H1 (cell line): Measurements from ENCODE around the gene MAPK8IP1. TPM values are rescaled to one million over a fixed set of nuclear protein-coding genes. Genes with fewer than 3 reads are reported as not detected.

Experiments used
- CTCF ChIA-PET: fragments of 300-600 bp; sonication (Branson Sonifier 250); formaldehyde crosslinking; loops from one replicate; lab custom pipeline; 2021; ENCODE audit not compliant: partially characterized antibody; lab: Charles Lee
- POLR2A ChIA-PET: fragments of 300-600 bp; sonication (Branson Sonifier 250); formaldehyde crosslinking; loops from one replicate; lab custom pipeline; 2021; ENCODE audit warnings: inconsistent platforms; ENCODE audit not compliant: partially characterized antibody; lab: Charles Lee
- DNase-seq, 2 experiments: peaks; one replicate each; pipeline versions ENCODE4 v3.0.0 to v3.0.0-alpha.2; 2010 to 2022; ENCODE audit warnings: low spot score in 2 of 2, low read depth in 1 of 2, mixed read lengths in 1 of 2
- FAIRE-seq: peaks from 2 replicates; lab custom pipeline; 2011; peaks lifted over from hg19 to GRCh38; lab: Jason Lieb, UNC
- H2AFZ ChIP-seq: 2 replicates; pipeline ENCODE4 v1.8.1; 2012; ENCODE audit warnings: low read length, inconsistent platforms
- H2AK5ac ChIP-seq: 2 replicates; pipeline ENCODE4 v1.6.1; 2013; ENCODE audit warnings: low read depth, low read length
- H2BK120ac ChIP-seq: replicated peaks from 2 replicates; pipeline ENCODE3; 2013; ENCODE audit warnings: low read depth, low read length, inconsistent platforms
- H2BK12ac ChIP-seq: 2 replicates; pipeline ENCODE4 v1.6.1; 2013; ENCODE audit warnings: low read depth, low read length
- H2BK15ac ChIP-seq: 2 replicates; pipeline ENCODE4 v1.6.1; 2013; ENCODE audit warnings: low read length
- H2BK20ac ChIP-seq: 2 replicates; pipeline ENCODE4 v1.6.1; 2013; ENCODE audit warnings: low read length
- H2BK5ac ChIP-seq: 2 replicates; pipeline ENCODE4 v1.6.1; 2013; ENCODE audit warnings: low read depth, low read length
- H3K14ac ChIP-seq: 2 replicates; pipeline ENCODE4 v1.6.1; 2013; ENCODE audit warnings: inconsistent platforms; ENCODE audit not compliant: insufficient read length
- H3K18ac ChIP-seq: 2 replicates; pipeline ENCODE4 v1.6.1; 2013; ENCODE audit warnings: low read length; ENCODE audit errors: extremely low read depth
- H3K23ac ChIP-seq: 2 replicates; pipeline ENCODE4 v1.6.1; 2013; ENCODE audit warnings: inconsistent platforms; ENCODE audit not compliant: insufficient read length
- H3K23me2 ChIP-seq: 2 replicates; pipeline ENCODE4 v1.6.1; 2013; ENCODE audit warnings: low read depth, low read length
- H3K27ac ChIP-seq: 2 replicates; pipeline ENCODE4 v1.6.1; 2011; ENCODE audit warnings: low read depth, low read length, inconsistent platforms
- H3K27me3 ChIP-seq, 4 experiments: replicated peaks in 1 of 4; 1 replicate in 1 of 4; 2 replicates in 3 of 4; pipeline versions ENCODE4 v1.6.1 to v1.8.1; 2011 to 2013; ENCODE audit warnings: low read length in 3 of 4, mild to moderate bottlenecking in 3 of 4, inconsistent platforms in 2 of 4, mixed read lengths in 2 of 4, moderate library complexity in 1 of 4; ENCODE audit not compliant: control insufficient read depth in 3 of 4, insufficient read depth in 3 of 4; ENCODE audit errors: extremely low read depth in 1 of 4
- H3K36me3 ChIP-seq, 4 experiments: 2 replicates each; pipeline versions ENCODE4 v1.6.1 to v1.8.1; 2011 to 2013; ENCODE audit warnings: mild to moderate bottlenecking in 4 of 4, low read length in 3 of 4, moderate library complexity in 2 of 4, control low read depth in 1 of 4, inconsistent platforms in 1 of 4; ENCODE audit not compliant: insufficient read depth in 4 of 4, control insufficient read depth in 2 of 4
- H3K4ac ChIP-seq: replicated peaks from 2 replicates; pipeline ENCODE3; 2013; ENCODE audit warnings: low read length, low read depth, mixed read lengths, inconsistent platforms; ENCODE audit not compliant: insufficient read length
- H3K4me1 ChIP-seq, 4 experiments: replicated peaks in 1 of 4; 1 replicate in 1 of 4; 2 replicates in 3 of 4; pipeline versions ENCODE4 v1.6.1 to v1.8.1; 2011 to 2013; ENCODE audit warnings: low read length in 3 of 4, inconsistent platforms in 2 of 4, mixed read lengths in 1 of 4; ENCODE audit not compliant: insufficient read depth in 4 of 4, control insufficient read depth in 3 of 4
- H3K4me2 ChIP-seq, 2 experiments: 2 replicates each; pipeline versions ENCODE4 v1.6.1 to v1.8.1; 2011 to 2013; ENCODE audit warnings: low read depth in 2 of 2, low read length in 2 of 2, control low read depth in 1 of 2, inconsistent platforms in 1 of 2, mild to moderate bottlenecking in 1 of 2; ENCODE audit not compliant: insufficient read depth in 1 of 2
- H3K4me3 ChIP-seq, 4 experiments: fragments of 200-600, 300-600 bp in 1 of 4; sonication (generic), shearing (Covaris generic), sonication (Bioruptor Twin) in 1 of 4; 2 replicates each; pipeline versions ENCODE4 v1.5.1 to v1.8.1; 2011 to 2016; ENCODE audit warnings: low read length in 4 of 4, low read depth in 3 of 4, control low read depth in 2 of 4, inconsistent platforms in 2 of 4, mild to moderate bottlenecking in 2 of 4, mixed read lengths in 1 of 4, moderate library complexity in 1 of 4; ENCODE audit not compliant: insufficient read depth in 2 of 4; ENCODE audit errors: extremely low read depth in 1 of 4
- H3K56ac ChIP-seq: replicated peaks from 2 replicates; pipeline ENCODE3; 2013; ENCODE audit warnings: low read depth, mild to moderate bottlenecking, mixed read lengths, low read length, inconsistent platforms; ENCODE audit not compliant: insufficient read length
- H3K79me1 ChIP-seq: 2 replicates; pipeline ENCODE4 v1.6.1; 2013; ENCODE audit warnings: low read depth, low read length, control low read depth
- H3K79me2 ChIP-seq, 2 experiments: 2 replicates each; pipeline versions ENCODE4 v1.6.1 to v1.8.1; 2012 to 2013; ENCODE audit warnings: low read length in 2 of 2, mild to moderate bottlenecking in 2 of 2, inconsistent platforms in 1 of 2; ENCODE audit not compliant: insufficient read depth in 2 of 2, control insufficient read depth in 1 of 2
- H3K9ac ChIP-seq, 4 experiments: replicated peaks in 1 of 4; 1 replicate in 1 of 4; 2 replicates in 3 of 4; pipeline versions ENCODE4 v1.6.1 to v1.8.1; 2011 to 2013; ENCODE audit warnings: low read depth in 3 of 4, low read length in 3 of 4, control low read depth in 2 of 4, mild to moderate bottlenecking in 2 of 4, moderate library complexity in 2 of 4, inconsistent platforms in 1 of 4; ENCODE audit errors: extremely low read depth in 1 of 4
- H3K9me3 ChIP-seq, 2 experiments: 2 replicates each; pipeline versions ENCODE4 v1.6.1 to v1.8.1; 2012 to 2013; ENCODE audit warnings: mild to moderate bottlenecking in 2 of 2, moderate library complexity in 2 of 2, control low read depth in 1 of 2, inconsistent platforms in 1 of 2, low read depth in 1 of 2, low read length in 1 of 2, mixed read lengths in 1 of 2; ENCODE audit not compliant: insufficient read depth in 2 of 2
- H4K20me1 ChIP-seq, 2 experiments: replicated peaks in 1 of 2; 2 replicates each; pipeline versions ENCODE3 to v1.8.1; 2011 to 2013; ENCODE audit warnings: inconsistent platforms in 2 of 2, low read length in 2 of 2, mild to moderate bottlenecking in 1 of 2; ENCODE audit not compliant: insufficient read depth in 2 of 2, control insufficient read depth in 1 of 2
- H4K5ac ChIP-seq: 2 replicates; pipeline ENCODE4 v1.6.1; 2013; ENCODE audit warnings: low read length, low read depth, mixed read lengths, inconsistent platforms; ENCODE audit not compliant: insufficient read length
- H4K8ac ChIP-seq: 2 replicates; pipeline ENCODE4 v1.8.0; 2013; ENCODE audit warnings: mild to moderate bottlenecking, moderate library complexity, low read length, inconsistent platforms; ENCODE audit not compliant: insufficient read depth; ENCODE audit errors: extremely low read depth
- H4K91ac ChIP-seq: replicated peaks from 2 replicates; pipeline ENCODE3; 2013; ENCODE audit warnings: low read length, mixed read lengths, inconsistent platforms; ENCODE audit not compliant: insufficient read length
- ATF3 ChIP-seq: IDR thresholded peaks from 2 replicates; pipeline ENCODE4 v1.6.1; 2011; ENCODE audit warnings: low read depth, mild to moderate bottlenecking, low read length; ENCODE audit not compliant: insufficient read depth
- E2F6 ChIP-seq: IDR thresholded peaks from 2 replicates; pipeline ENCODE4 v1.6.1; 2012; ENCODE audit warnings: inconsistent platforms
- EGR1 ChIP-seq: IDR thresholded peaks from 2 replicates; pipeline ENCODE4 v1.6.1; 2011; ENCODE audit warnings: low read depth, low read length, borderline replicate concordance
- GTF2F1 ChIP-seq: IDR thresholded peaks from 2 replicates; pipeline ENCODE4 v1.6.1; 2012; ENCODE audit warnings: low read depth, low read length, improper control_type of control experiment, borderline replicate concordance
- KDM1A ChIP-seq: fragments of 200-600, 300-600 bp; sonication (generic); IDR thresholded peaks from 2 replicates; pipeline ENCODE4 v1.7.1; 2016; ENCODE audit warnings: mild to moderate bottlenecking, low read length, borderline replicate concordance
- POLR2AphosphoS5 ChIP-seq: IDR thresholded peaks from 2 replicates; pipeline ENCODE4 v1.6.1; 2011; ENCODE audit warnings: low read depth, low read length
- RAD21 ChIP-seq, 2 experiments: IDR thresholded peaks in 1 of 2; conservative IDR thresholded peaks in 1 of 2; 2 replicates each; pipeline ENCODE4 v1.6.1; 2011; ENCODE audit warnings: low read depth in 2 of 2, low read length in 2 of 2, improper control_type of control experiment in 1 of 2, inconsistent platforms in 1 of 2, mild to moderate bottlenecking in 1 of 2, moderate library complexity in 1 of 2
- RFX5 ChIP-seq: IDR thresholded peaks from 2 replicates; pipeline ENCODE4 v1.6.1; 2011; ENCODE audit warnings: low read depth, low read length, improper control_type of control experiment, borderline replicate concordance
- whole genome bisulfite sequencing, 2 experiments: shearing (Covaris generic) in 1 of 2; methylation state at CpG; one replicate each; pipeline versions ENCODE4 v1.1.6 to v1.1.7; 2013 to 2015; ENCODE audit warnings: low lambda C conversion rate in 2 of 2, mixed read lengths in 2 of 2, inconsistent platforms in 1 of 2, low coverage in 1 of 2, missing lambda C conversion rate in 1 of 2; ENCODE audit not compliant: insufficient replicate concordance in 2 of 2, insufficient coverage in 1 of 2, insufficient read length in 1 of 2; ENCODE audit errors: extremely low coverage in 1 of 2, missing lambda C conversion rate in 1 of 2; 5-methylcytosine and 5-hydroxymethylcytosine counted together
- polyA plus RNA-seq, 7 experiments: library from polyadenylated mRNA; depleted of rRNA in 3 of 7; stranded (reverse) in 5 of 7; unstranded in 2 of 7; fragments of >200 nt in 5 of 7; fragments of 200-250 nt in 2 of 7; gene quantifications; 1 replicate in 5 of 7; 2 replicates in 1 of 7; 4 replicates in 1 of 7; pipeline versions ENCODE4 v1.2.1 to v1.2.3, GENCODE V29; 2011 to 2013; ENCODE audit warnings: missing spikeins in 2 of 7, mixed read lengths in 2 of 7
- total RNA-seq: library from RNA; stranded (reverse); fragmentation: NEBNext Ultra II Directional; extraction: Animal tissue kit (Norgen Biotek cat#: 25700); gene quantifications from 2 replicates; pipeline ENCODE4 v1.2.1, GENCODE V29; 2021

Gene MAPK8IP1
- total and polyA plus RNA-seq, 2 of the 8 experiments (the other 6 are each of a cell fraction or from before 2014, with no cell fraction given) = 32.4 to 40.1 TPM

- Histone ChIP-seq H3K79me2 (no peaks in the 10 kb centered on the region; a peak in 1 of 4 replicates), H3K4ac (no peak overlapping the region), H3K36me3 (no peaks in the 10 kb centered on the region), H2AFZ (no peak overlapping the region), H3K27ac (no peak overlapping the region), H3K4me3 (no peak overlapping the region), H2BK20ac (no peak overlapping the region), H3K9ac (no peak overlapping the region), H4K91ac (no peak overlapping the region), H2BK15ac (no peak overlapping the region), H3K9me3 (no peaks in the 10 kb centered on the region), H4K20me1 (peaks cover 0 to 8% of the 10 kb centered on the region in 2 experiments), H3K14ac (no peak overlapping the region), H3K56ac (no peak overlapping the region), H3K79me1 (no peaks in the 10 kb centered on the region; the same call in 1 of the 2 replicates), H2BK12ac (peak overlapping the region; percentile 35; the same call in 1 of the 2 replicates), H4K5ac (no peak overlapping the region), H3K4me2 (no peak overlapping the region), H3K23me2 (peaks cover 3% of the 10 kb centered on the region; the same call in 1 of the 2 replicates), H3K23ac (no peak overlapping the region), H3K18ac (no peak overlapping the region), H4K8ac (no peak overlapping the region), H2BK120ac (no peak overlapping the region), H2AK5ac (no peak overlapping the region), H2BK5ac (no peak overlapping the region), H3K27me3 (no peaks in the 10 kb centered on the region), H3K4me1 (peaks cover 0 to 15% (median 8%) of the 10 kb centered on the region in 4 experiments; a peak in 6 of 7 replicates)
- WGBS, 2 experiments = 81% methylated on average over 9 of the region's 9 CpGs; no CpG with 5 or more reads in 1 of the 2 experiments
- DNase-seq (no peak), FAIRE-seq (no peak)
- ChIA-PET CTCF (interaction anchor here (0.6 to 5.7 kb wide), 5 partner anchors 14 to 75 kb away, joined by 3 to 32 read pairs (median 3); no protein-coding TSS in a partner anchor), POLR2A (interaction anchor here (0.5 to 1.2 kb wide), 3 partner anchors 11 to 415 kb away, joined by 3 read pairs; no protein-coding TSS in a partner anchor)
- TF ChIP-seq RFX5 (no peak), EGR1 (no peak), RAD21 (IDR thresholded peaks at IDR 0.05 in 1 of 2, conservative IDR thresholded peaks at IDR 0.05 in 1 of 2; ENCODE audit: low read depth in 2 of 2, low read length in 2 of 2) (peak in 1 of 2 experiments; percentile 16; a peak in 1 of 4 replicates), GTF2F1 (no peak), POLR2AphosphoS5 (no peak), E2F6 (no peak), ATF3 (no peak), KDM1A (no peak)
These were observed 5.6 kb downstream of the MAPK8IP1 start for GRCh38 chr11:45890886-45891550.
